Activated naive CD8-positive, alpha-beta T cell treated with anti-CD3 and anti-CD28 coated beads, Interleukin-2, amount 10 ng/mL, durations not matched to agents 7 days and 5 days (primary cell): ENCODE results near the gene ZNF276. TPM values are rescaled to one million over a fixed set of nuclear protein-coding genes. Genes with fewer than 3 reads are reported as not detected.
A peak's percentile ranks its signal among the peaks of the same experiment; 100 is the strongest.
"Not testable (repeated sequence)": the region's sequence is repeated elsewhere in the genome, so short reads cannot be mapped to it uniquely, and the experiment has no call there.

Experiments
- ATAC-seq: fragments of 150-1000 bp; cut with Tn5 transposase; one replicate; pipeline ENCODE4 v1.10.0; 2021; ENCODE audit warnings: low read depth, moderate library complexity
- POLR2A ChIA-PET: fragments of 350-600 bp; sonication (Branson Sonifier 250); formaldehyde crosslinking; loops from one replicate; lab custom pipeline; 2021; ENCODE audit warnings: antibody characterized with exemption; lab: Charles Lee
- DNase-seq: peaks from one replicate; pipeline ENCODE4 v3.0.0; 2021
- H3K27ac Mint-ChIP-seq: one replicate; pipeline ENCODE4 v1.8.0; 2022; ENCODE audit warnings: mild to moderate bottlenecking, mixed read lengths
- H3K27me3 Mint-ChIP-seq: one replicate; pipeline ENCODE4 v1.8.0; 2022; ENCODE audit warnings: mild to moderate bottlenecking, moderate library complexity, mixed read lengths
- H3K36me3 Mint-ChIP-seq: one replicate; pipeline ENCODE4 v1.8.0; 2021; ENCODE audit warnings: mild to moderate bottlenecking, mixed read lengths
- H3K4me1 Mint-ChIP-seq: one replicate; pipeline ENCODE4 v1.8.0; 2021; ENCODE audit warnings: mixed read lengths
- H3K4me3 Mint-ChIP-seq: one replicate; pipeline ENCODE4 v1.8.0; 2022; ENCODE audit warnings: mild to moderate bottlenecking, moderate library complexity, mixed read lengths
- H3K9me3 Mint-ChIP-seq: one replicate; pipeline ENCODE4 v1.8.0; 2021; ENCODE audit warnings: mixed read lengths
- total RNA-seq, 2 experiments: library from RNA; stranded (reverse); gene quantifications; one replicate each; pipeline ENCODE4 v1.2.3, GENCODE V29; 2021

The ZNF276 gene, protein sequence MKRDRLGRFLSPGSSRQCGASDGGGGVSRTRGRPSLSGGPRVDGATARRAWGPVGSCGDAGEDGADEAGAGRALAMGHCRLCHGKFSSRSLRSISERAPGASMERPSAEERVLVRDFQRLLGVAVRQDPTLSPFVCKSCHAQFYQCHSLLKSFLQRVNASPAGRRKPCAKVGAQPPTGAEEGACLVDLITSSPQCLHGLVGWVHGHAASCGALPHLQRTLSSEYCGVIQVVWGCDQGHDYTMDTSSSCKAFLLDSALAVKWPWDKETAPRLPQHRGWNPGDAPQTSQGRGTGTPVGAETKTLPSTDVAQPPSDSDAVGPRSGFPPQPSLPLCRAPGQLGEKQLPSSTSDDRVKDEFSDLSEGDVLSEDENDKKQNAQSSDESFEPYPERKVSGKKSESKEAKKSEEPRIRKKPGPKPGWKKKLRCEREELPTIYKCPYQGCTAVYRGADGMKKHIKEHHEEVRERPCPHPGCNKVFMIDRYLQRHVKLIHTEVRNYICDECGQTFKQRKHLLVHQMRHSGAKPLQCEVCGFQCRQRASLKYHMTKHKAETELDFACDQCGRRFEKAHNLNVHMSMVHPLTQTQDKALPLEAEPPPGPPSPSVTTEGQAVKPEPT
- total RNA-seq, result 100 to 1,000 TPM in 1 of 2 experiments, 10 to 100 TPM in 1; 98.0 to 107 TPM

DNA sequence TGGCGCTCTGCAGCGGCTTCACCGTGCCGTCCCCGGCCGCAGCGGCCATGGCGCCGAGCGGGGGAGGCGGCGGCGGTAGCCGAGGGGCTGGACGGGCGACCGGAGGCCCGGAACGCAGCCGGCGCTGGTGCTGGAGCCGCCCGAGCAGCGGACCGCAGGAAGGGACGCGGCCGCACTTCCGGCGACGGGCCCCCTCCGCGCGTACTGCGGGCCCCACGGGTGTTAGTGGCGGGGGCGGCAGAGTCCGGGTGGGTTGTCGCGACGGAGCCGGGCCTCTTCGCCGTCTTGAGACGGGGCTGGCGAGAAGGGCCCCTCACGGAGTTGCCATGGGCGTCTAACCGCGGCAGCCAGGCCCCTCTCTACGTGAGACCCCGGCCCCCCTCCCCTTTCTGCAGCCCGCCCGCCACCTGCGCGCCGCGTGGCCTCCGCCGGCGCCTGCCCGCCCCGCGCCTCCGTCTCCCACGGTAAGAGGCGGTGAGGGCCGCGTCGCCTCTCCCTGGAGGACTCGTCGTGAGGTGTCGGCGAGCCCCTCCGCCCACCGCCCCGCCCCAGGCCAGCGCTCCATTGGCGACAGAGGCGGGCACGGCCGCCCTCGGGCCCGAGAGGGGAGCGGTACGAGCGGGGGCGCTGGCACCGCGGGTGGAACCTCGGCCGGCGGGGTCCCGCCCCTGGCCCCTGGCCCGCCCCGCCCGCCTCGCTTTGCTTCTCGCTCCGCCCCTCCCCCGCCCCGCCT lies at the start of gene ZNF276, which contains the start of gene VPS9D1:
Gene ZNF276, plus strand, starts transcription at position 725 of the 733 bp plus-strand sequence. CDS start 104 bp downstream, outside the sequence.
Gene VPS9D1, minus strand, starts transcription at position 86 of the 733 bp plus-strand sequence. Its CDS starts 37 bp downstream, at position 49.
- Mint-ChIP-seq H3K9me3 (no peaks in the 10 kb centered on the region), H3K27ac (peak within 1 kb of the TSS; percentile 97), H3K4me3 (peak within 1 kb of the TSS; percentile 99), H3K36me3 (peaks cover 12% of the 10 kb centered on the region), H3K4me1 (peaks cover 32% of the 10 kb centered on the region), H3K27me3 (no peaks in the 10 kb centered on the region)
- DNase-seq (peak; percentile 90), ATAC-seq (peak; percentile 37)
- POLR2A ChIA-PET, result interaction anchor here (1.0 to 2.4 kb wide), 5 partner anchors 16 to 153 kb away, joined by 3 to 7 read pairs (median 4); partner anchors contain the start of genes SPATA2L and TCF25

DNA sequence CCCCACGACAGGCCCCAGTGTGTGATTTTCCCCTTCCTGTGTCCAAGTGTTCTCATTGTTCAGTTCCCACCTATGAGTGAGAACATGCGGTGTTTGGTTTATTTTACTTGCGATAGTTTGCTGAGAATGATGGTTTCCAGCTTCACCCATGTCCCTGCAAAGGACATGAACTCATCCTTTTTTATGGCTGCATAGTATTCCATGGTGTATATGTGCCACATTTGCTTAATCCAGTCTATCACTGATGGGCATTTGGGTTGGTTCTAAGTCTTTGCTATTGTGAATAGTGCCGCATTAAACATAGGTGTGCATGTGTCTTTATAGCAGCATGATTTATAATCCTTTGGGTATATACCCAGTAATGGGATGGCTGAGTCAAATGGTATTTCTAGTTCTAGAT lies 49.8 kb upstream of the ZNF276 start:
- H3K27me3 Mint-ChIP-seq, H3K4me3 Mint-ChIP-seq, H3K36me3 Mint-ChIP-seq, ATAC-seq, DNase-seq, H3K9me3 Mint-ChIP-seq, H3K27ac Mint-ChIP-seq: not testable (repeated sequence)
- POLR2A ChIA-PET, result interaction anchor here (0.6 kb wide), 2 partner anchors 305 to 537 kb away, joined by 3 read pairs; no protein-coding TSS in a partner anchor
- peaks cover 11% of the 10 kb centered on the region for H3K4me1 Mint-ChIP-seq

DNA sequence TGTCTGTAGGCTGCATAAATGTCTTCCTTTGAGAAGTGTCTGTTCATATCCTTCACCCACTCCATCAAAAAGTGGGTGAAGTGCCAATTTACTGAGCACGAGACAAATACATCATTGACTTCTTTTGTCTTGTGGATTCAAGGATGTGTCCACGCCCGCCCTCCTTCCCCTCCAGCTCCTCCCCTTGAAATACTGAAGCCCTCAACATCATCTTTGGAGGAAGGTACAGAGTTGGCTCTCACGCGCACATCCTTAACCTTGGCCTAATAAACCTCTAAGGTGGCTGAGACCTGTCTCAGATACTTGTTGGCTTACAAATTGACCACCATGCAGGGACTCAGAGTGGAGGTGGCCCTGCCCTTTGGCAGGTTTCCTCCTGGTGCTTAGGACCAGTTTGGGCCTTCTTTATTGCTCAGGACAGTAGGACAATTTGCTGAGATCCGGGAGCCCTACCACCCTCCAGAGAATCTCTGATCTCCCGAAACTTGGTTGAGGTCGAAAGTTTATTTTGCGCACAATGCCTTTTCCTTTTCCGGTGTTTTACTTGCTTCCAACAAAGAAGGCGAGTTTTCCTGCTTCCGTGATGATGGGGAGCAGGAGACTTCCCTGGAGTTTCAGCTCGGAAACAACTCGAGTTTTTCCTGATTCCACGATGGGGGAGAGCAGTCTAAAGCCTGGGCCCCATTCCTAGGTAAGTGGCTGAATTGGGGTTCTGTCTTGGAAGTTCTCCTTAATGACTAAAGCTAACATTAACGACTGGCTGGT lies 49.0 kb upstream of the ZNF276 start:
- H3K9me3 Mint-ChIP-seq, result no peaks in the 10 kb centered on the region
- H3K36me3 Mint-ChIP-seq, result no peaks in the 10 kb centered on the region
- H3K27me3 Mint-ChIP-seq, result no peaks in the 10 kb centered on the region
- no peak overlapping the region for H3K27ac Mint-ChIP-seq
- peaks cover 9% of the 10 kb centered on the region for H3K4me1 Mint-ChIP-seq
- ATAC-seq (no peak), DNase-seq (no peak)
- no peak overlapping the region for H3K4me3 Mint-ChIP-seq
- POLR2A ChIA-PET, result no interaction called here

DNA sequence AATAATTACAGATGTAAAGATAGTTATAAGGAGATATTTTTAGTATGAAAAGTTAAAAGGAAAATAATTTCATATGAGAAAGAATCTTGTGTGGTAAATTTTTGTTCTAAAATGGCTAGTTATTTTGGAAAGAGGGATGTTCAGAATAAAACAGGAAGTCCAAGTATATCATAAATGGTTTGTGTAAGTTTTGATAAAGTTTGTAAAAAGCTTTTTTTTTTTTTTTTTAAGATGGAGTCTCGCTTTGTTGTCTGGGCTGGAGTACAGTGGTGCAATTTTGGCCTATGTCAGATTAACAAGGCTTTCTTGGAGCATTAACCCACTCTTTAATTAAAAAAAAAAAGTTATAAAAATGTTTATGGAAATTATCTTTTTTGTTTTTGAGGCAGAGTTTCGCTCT lies 43.1 kb upstream of the ZNF276 start:
- POLR2A ChIA-PET, result no interaction called here
- H3K9me3 Mint-ChIP-seq, result no peaks in the 10 kb centered on the region
- H3K27ac Mint-ChIP-seq, result no peak overlapping the region
- no peak for DNase-seq
- no peaks in the 10 kb centered on the region for H3K27me3 Mint-ChIP-seq
- no peak overlapping the region for H3K4me3 Mint-ChIP-seq
- H3K4me1 Mint-ChIP-seq, result no peaks in the 10 kb centered on the region
- no peaks in the 10 kb centered on the region for H3K36me3 Mint-ChIP-seq
- ATAC-seq, result no peak

DNA sequence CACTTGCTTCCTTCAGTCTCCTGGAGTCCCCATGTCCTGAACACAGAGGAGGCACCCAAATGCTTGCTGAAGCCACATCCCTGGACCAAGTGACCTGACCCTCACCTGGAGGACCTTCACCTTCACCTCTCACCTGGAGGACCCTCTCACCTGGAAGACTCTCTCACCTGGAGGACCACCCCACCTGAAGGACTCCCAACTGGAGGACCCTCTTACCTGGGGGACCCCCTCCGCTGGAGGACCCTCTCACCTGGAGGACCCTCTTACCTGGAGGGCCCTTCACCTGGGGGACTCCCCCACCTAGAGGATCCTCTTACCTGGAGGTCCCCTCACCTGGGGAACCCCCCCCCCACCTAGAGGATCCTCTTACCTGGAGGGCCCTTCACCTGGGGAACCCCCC lies 35.4 kb upstream of the ZNF276 start:
- POLR2A ChIA-PET, result interaction anchor here (0.6 to 1.9 kb wide), 8 partner anchors 12 to 189 kb away, joined by 3 to 18 read pairs (median 5); no protein-coding TSS in a partner anchor
- no peak for ATAC-seq
- H3K4me3 Mint-ChIP-seq, result peak overlapping the region; percentile 37
- no peak overlapping the region for H3K27ac Mint-ChIP-seq
- peaks cover 11% of the 10 kb centered on the region for H3K4me1 Mint-ChIP-seq
- no peaks in the 10 kb centered on the region for H3K9me3 Mint-ChIP-seq
- peaks cover 8% of the 10 kb centered on the region for H3K36me3 Mint-ChIP-seq
- no peak for DNase-seq
- no peaks in the 10 kb centered on the region for H3K27me3 Mint-ChIP-seq

DNA sequence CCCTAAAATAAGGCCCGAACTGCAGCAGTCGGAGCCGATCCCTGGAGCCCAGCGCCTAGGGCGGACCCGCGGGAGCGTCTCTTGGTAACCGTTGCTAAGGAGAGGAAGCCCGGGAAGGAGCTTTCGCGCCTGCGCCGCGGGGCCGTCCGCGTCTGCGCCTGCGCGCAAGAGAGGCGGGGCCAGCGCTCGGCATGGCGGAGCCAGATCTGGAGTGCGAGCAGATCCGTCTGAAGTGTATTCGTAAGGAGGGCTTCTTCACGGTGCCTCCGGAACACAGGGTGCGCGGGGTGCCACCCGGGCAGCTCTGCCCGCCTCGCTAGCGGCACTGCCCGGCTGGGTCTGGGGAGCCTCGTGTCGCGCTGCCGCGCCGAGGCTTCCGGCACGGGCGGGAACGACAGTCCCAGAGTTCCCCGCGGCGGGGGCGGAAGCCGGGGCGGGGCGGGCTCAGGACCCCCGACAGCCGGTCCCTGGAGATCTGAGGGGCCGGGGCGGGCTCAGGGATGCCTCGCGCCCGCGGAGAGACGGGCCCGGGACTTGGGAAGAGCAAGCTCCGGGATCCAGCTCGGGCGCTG lies 34.7 kb upstream of the ZNF276 start, which contains the start of gene CDK10:
Gene CDK10, plus strand, starts transcription at position 170 of the 572 bp plus-strand sequence. Its CDS starts 22 bp downstream, at position 192.
- H3K27me3 Mint-ChIP-seq, result no peaks in the 10 kb centered on the region
- H3K27ac Mint-ChIP-seq, result peak within 1 kb of the TSS; percentile 90
- DNase-seq, result peak; percentile 98
- H3K4me3 Mint-ChIP-seq, result peak within 1 kb of the TSS; percentile 96
- POLR2A ChIA-PET, result interaction anchor here (0.6 to 1.9 kb wide), 9 partner anchors 11 to 188 kb away, joined by 3 to 18 read pairs (median 5); partner anchors contain the start of gene TCF25
- peaks cover 8% of the 10 kb centered on the region for H3K36me3 Mint-ChIP-seq
- ATAC-seq, result peak; percentile 88
- peaks cover 11% of the 10 kb centered on the region for H3K4me1 Mint-ChIP-seq
- no peaks in the 10 kb centered on the region for H3K9me3 Mint-ChIP-seq

DNA sequence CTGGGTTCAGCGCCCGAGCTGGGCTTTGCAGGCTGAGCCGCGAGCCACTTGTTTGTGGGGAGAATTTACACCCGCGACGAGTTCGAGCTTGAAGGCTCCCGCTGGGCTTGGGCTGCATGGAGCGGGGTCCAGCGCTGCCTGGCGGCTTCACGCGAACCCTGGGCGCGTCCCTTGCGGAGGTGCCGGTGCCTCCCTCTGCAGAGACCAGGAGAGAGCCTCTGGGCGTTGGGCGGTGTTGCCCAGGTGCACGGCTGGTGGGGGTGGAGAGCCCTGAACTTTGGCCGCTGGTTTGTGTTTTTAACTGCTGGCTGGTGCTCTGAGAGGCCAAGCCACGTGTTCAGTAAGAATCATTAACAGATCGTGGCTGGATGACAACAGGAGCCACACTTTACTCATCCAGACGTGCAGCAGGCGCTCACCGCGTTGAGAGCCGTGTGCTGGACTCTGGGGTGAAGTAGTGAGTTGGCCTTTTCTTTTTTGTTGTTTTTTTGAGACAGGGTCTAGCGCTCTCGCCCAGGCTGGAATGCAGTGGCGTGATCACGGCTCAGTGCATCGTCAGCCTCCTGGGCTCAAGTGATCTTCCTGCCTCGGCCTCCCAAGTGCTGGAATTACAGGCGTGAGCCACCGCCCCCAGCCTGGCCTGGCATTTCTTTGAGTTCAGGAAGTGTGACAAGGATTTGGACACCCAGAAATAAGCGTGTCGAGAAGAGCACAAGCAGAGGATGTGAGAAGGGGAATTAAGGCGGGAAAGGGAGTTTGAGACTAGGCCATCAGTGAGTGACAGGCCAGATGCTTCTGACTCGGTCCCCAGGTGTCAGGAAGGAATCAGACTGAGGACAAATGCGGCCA lies 34.0 kb upstream of the ZNF276 start:
- Mint-ChIP-seq H3K27me3 (no peaks in the 10 kb centered on the region), H3K4me3 (peak overlapping the region; percentile 96), H3K4me1 (peaks cover 11% of the 10 kb centered on the region), H3K27ac (peak overlapping the region; percentile 55), H3K36me3 (peaks cover 8% of the 10 kb centered on the region), H3K9me3 (no peaks in the 10 kb centered on the region)
- ATAC-seq, result peak; percentile 50
- DNase-seq, result no peak
- POLR2A ChIA-PET, result interaction anchor here (0.9 to 1.9 kb wide), 7 partner anchors 10 to 186 kb away, joined by 4 to 18 read pairs (median 5); partner anchors contain the start of gene TCF25

DNA sequence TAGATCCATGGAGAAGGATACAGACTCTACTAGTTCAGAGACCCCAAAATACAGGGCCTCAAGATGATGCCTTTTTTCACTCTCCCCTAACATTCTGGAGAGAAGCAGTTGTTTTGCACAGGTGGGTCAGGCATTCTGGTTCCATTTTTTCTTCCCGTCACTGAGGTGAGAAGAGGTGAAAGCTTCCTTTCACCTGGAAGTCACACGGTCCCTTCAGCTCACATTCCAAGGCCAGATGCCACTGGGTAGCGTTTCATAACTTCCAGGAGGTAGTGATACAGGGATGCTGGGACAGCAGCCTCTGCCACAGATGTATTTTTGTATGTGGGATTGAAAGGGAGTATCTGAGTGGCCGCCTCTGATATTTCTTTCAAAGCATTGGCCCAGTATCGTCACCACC lies 32.9 kb upstream of the ZNF276 start:
- Mint-ChIP-seq H3K4me1 (peaks cover 11% of the 10 kb centered on the region), H3K9me3 (no peaks in the 10 kb centered on the region), H3K36me3 (peaks cover 11% of the 10 kb centered on the region), H3K27me3 (no peaks in the 10 kb centered on the region), H3K27ac (no peak overlapping the region), H3K4me3 (peak overlapping the region; percentile 40)
- POLR2A ChIA-PET, result no interaction called here
- ATAC-seq (no peak), DNase-seq (no peak)

DNA sequence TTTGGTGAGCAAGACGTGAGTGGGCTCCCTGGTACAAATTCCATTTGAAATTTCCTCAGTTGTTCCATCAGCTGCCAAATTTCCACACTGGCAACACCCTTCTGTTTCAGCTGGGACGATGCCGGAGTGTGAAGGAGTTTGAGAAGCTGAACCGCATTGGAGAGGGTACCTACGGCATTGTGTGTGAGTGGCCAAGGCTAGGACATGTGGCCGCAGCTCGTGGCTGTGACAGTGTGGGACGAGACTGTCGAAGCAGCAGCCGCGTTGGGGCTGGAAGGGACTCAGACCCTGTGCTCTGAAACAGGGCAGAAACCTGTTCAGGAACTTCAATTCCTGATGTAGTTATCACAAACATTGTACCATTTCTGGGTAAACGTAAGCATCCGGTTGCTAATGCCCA lies 32.2 kb upstream of the ZNF276 start:
- H3K9me3 Mint-ChIP-seq, result no peaks in the 10 kb centered on the region
- ATAC-seq (no peak), DNase-seq (no peak)
- no peak overlapping the region for H3K27ac Mint-ChIP-seq
- no peaks in the 10 kb centered on the region for H3K27me3 Mint-ChIP-seq
- H3K4me1 Mint-ChIP-seq, result peaks cover 11% of the 10 kb centered on the region
- POLR2A ChIA-PET, result interaction anchor here (1.5 kb wide), 1 partner anchor 12 kb away, joined by 5 read pairs; the partner anchor contains the start of gene SPATA2L
- no peak overlapping the region for H3K4me3 Mint-ChIP-seq
- H3K36me3 Mint-ChIP-seq, result peaks cover 14% of the 10 kb centered on the region

DNA sequence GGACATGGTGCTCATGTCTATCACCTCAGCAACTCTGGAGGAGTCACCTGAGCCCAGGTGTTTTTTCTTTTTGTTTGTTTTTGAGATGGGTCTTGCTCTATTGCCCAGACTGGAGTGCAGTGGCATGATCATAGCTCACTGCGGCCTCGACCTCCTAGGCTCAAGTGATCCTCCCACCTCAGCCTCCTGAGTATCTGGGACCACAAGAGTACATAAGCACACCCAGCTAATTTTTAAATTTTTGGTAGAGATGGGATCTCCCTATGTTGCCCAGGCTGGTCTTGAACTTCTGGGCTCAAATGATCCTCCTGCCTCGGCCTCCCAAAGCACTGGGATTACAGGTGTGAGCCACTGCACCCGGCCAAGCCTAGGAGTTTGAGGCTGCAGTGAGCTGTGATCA lies 31.7 kb upstream of the ZNF276 start:
- Mint-ChIP-seq H3K4me1 (peaks cover 11% of the 10 kb centered on the region), H3K36me3 (peaks cover 14% of the 10 kb centered on the region)
- not testable (repeated sequence) for H3K9me3 Mint-ChIP-seq, H3K27me3 Mint-ChIP-seq, H3K27ac Mint-ChIP-seq, ATAC-seq, H3K4me3 Mint-ChIP-seq, DNase-seq
- POLR2A ChIA-PET, result interaction anchor here (1.5 kb wide), 1 partner anchor 11 kb away, joined by 5 read pairs; the partner anchor contains the start of gene SPATA2L

DNA sequence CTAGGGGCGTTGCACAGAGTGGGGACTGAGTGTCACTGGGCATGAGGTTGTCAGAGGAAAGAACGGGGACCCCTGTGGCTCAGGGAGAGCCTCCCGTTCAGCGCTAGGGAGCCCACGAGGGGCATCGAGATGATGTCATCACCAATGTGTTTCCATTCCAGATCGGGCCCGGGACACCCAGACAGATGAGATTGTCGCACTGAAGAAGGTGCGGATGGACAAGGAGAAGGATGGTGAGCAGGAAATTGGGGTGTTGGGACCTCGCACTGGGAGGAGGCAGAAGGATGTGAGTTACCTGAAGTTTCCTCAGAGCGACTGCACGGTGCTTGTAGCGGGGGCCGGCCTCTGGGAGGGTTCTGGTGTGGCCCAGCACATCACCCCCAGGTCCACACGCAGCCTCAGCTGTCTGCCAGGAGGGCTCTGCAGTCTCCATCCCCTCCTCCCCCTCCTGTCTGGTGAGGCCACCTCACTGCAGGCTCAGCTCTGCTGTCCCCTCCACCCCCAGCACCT lies 30.9 kb upstream of the ZNF276 start:
- POLR2A ChIA-PET, result interaction anchor here (1.5 kb wide), 1 partner anchor 11 kb away, joined by 5 read pairs; the partner anchor contains the start of gene SPATA2L
- Mint-ChIP-seq H3K27me3 (no peaks in the 10 kb centered on the region), H3K4me1 (peaks cover 13% of the 10 kb centered on the region), H3K4me3 (no peak overlapping the region), H3K9me3 (no peaks in the 10 kb centered on the region), H3K36me3 (peaks cover 14% of the 10 kb centered on the region), H3K27ac (no peak overlapping the region)
- ATAC-seq, result no peak
- no peak for DNase-seq
